ENCODE measurements around the gene NOTO. TPM values are rescaled to one million over a fixed set of nuclear protein-coding genes. Genes with fewer than 3 reads are reported as not detected.
"Not testable (repeated sequence)": the region's sequence is repeated elsewhere in the genome, so short reads cannot be mapped to it uniquely, and the experiment has no call there.

The NOTO gene
- polyA plus RNA-seq, 1 donor (not counting 4 experiments of a cell fraction or from before 2014, with no cell fraction given): not detected

- FAIRE-seq; H3K36me3 ChIP-seq (ENCODE audit: control insufficient read depth in 2 of 2, extremely low read depth in 1 of 2, insufficient read depth in 2 of 2, low read length in 2 of 2); H3K9me3 ChIP-seq (ENCODE audit: control insufficient read depth, low read depth, low read length); H4K20me1 ChIP-seq (ENCODE audit: control insufficient read depth, extremely low read depth, insufficient read depth, low read length); H3K9me1 ChIP-seq (ENCODE audit: control insufficient read depth, extremely low read depth, insufficient read depth, low read length); H2AFZ ChIP-seq (ENCODE audit: control insufficient read depth, low read length); H3K9ac ChIP-seq (ENCODE audit: control insufficient read depth, extremely low read depth, insufficient read depth, low read length); H3K27me3 ChIP-seq (ENCODE audit: control insufficient read depth, extremely low read depth, insufficient read depth, low read length); H3K4me3 ChIP-seq (ENCODE audit: control insufficient read depth in 2 of 3, extremely low read depth in 1 of 3, insufficient read depth in 2 of 3, low read depth in 1 of 3, low read length in 3 of 3); H3K4me1 ChIP-seq (ENCODE audit: control insufficient read depth, extremely low read depth, insufficient read depth, low read length); H3K4me2 ChIP-seq (ENCODE audit: control insufficient read depth, extremely low read depth, insufficient read depth, low read depth, low read length); H3K27ac ChIP-seq (ENCODE audit: control insufficient read depth, insufficient read depth, low read length); H3K79me2 ChIP-seq (ENCODE audit: control insufficient read depth, insufficient read depth, low read length); DNase-seq (ENCODE audit: low read depth, low spot score); dilution Hi-C loops (cut with MboI; ENCODE audit: extremely low pct_ligation_motif_present, low sequenced_read_pairs): not testable (repeated sequence)
Observed at GRCh38 chr2:73166813-73167212, 35.6 kb upstream of the NOTO start.

GRCh38 chr2:73168348-73168747 is 34.0 kb upstream of the NOTO start:
- H4K20me1 ChIP-seq (ENCODE audit: control insufficient read depth, extremely low read depth, insufficient read depth, low read length); H3K9me3 ChIP-seq (ENCODE audit: control insufficient read depth, low read depth, low read length); H3K4me1 ChIP-seq (ENCODE audit: control insufficient read depth, extremely low read depth, insufficient read depth, low read length); H3K36me3 ChIP-seq (ENCODE audit: control insufficient read depth in 2 of 2, extremely low read depth in 1 of 2, insufficient read depth in 2 of 2, low read length in 2 of 2); FAIRE-seq; H3K4me2 ChIP-seq (ENCODE audit: control insufficient read depth, extremely low read depth, insufficient read depth, low read depth, low read length); dilution Hi-C loops (cut with MboI; ENCODE audit: extremely low pct_ligation_motif_present, low sequenced_read_pairs); H3K4me3 ChIP-seq (ENCODE audit: control insufficient read depth in 2 of 3, extremely low read depth in 1 of 3, insufficient read depth in 2 of 3, low read depth in 1 of 3, low read length in 3 of 3); H3K9ac ChIP-seq (ENCODE audit: control insufficient read depth, extremely low read depth, insufficient read depth, low read length); H3K9me1 ChIP-seq (ENCODE audit: control insufficient read depth, extremely low read depth, insufficient read depth, low read length); H2AFZ ChIP-seq (ENCODE audit: control insufficient read depth, low read length); DNase-seq (ENCODE audit: low read depth, low spot score); H3K27me3 ChIP-seq (ENCODE audit: control insufficient read depth, extremely low read depth, insufficient read depth, low read length); H3K27ac ChIP-seq (ENCODE audit: control insufficient read depth, insufficient read depth, low read length); H3K79me2 ChIP-seq (ENCODE audit: control insufficient read depth, insufficient read depth, low read length): not testable (repeated sequence)

GRCh38 chr2:73170341-73170740 is 32.0 kb upstream of the NOTO start:
- H3K9me3 ChIP-seq (ENCODE audit: control insufficient read depth, low read depth, low read length); H3K9me1 ChIP-seq (ENCODE audit: control insufficient read depth, extremely low read depth, insufficient read depth, low read length); H4K20me1 ChIP-seq (ENCODE audit: control insufficient read depth, extremely low read depth, insufficient read depth, low read length); H3K79me2 ChIP-seq (ENCODE audit: control insufficient read depth, insufficient read depth, low read length); H3K4me3 ChIP-seq (ENCODE audit: control insufficient read depth in 2 of 3, extremely low read depth in 1 of 3, insufficient read depth in 2 of 3, low read depth in 1 of 3, low read length in 3 of 3); H3K4me1 ChIP-seq (ENCODE audit: control insufficient read depth, extremely low read depth, insufficient read depth, low read length); H3K27ac ChIP-seq (ENCODE audit: control insufficient read depth, insufficient read depth, low read length); H3K9ac ChIP-seq (ENCODE audit: control insufficient read depth, extremely low read depth, insufficient read depth, low read length); FAIRE-seq; H3K36me3 ChIP-seq (ENCODE audit: control insufficient read depth in 2 of 2, extremely low read depth in 1 of 2, insufficient read depth in 2 of 2, low read length in 2 of 2); H3K4me2 ChIP-seq (ENCODE audit: control insufficient read depth, extremely low read depth, insufficient read depth, low read depth, low read length); H3K27me3 ChIP-seq (ENCODE audit: control insufficient read depth, extremely low read depth, insufficient read depth, low read length); DNase-seq (ENCODE audit: low read depth, low spot score); H2AFZ ChIP-seq (ENCODE audit: control insufficient read depth, low read length); dilution Hi-C loops (cut with MboI; ENCODE audit: extremely low pct_ligation_motif_present, low sequenced_read_pairs): not testable (repeated sequence)
